Heart left ventricle (tissue), 16 donors: ENCODE measurements around the gene SUGCT. TPM values are rescaled to one million over a fixed set of nuclear protein-coding genes. Genes with fewer than 3 reads are reported as not detected.

Experiments used
- ATAC-seq, 4 donors: fragments of 200-7000 bp; cut with Tn5 transposase; one replicate each; pipeline ENCODE4 v1.9.1; 2020 to 2022; ENCODE audit warnings: moderate library complexity in 4 of 4, mild to moderate bottlenecking in 3 of 4, moderate number of reproducible peaks in 1 of 4
- DNase-seq, 5 donors: peaks; one replicate each; pipeline ENCODE4 v3.0.0-alpha.2; 2020
- H3K27ac ChIP-seq, 12 donors: fragments of 200-600 bp; sonication (generic) in 4 of 12; one replicate each; pipeline versions ENCODE4 v1.5.0 to v1.8.0; 2016 to 2022; ENCODE audit warnings: mild to moderate bottlenecking in 2 of 12
- H3K27me3 ChIP-seq, 9 donors: fragments of 200-600 bp; sonication (generic) in 2 of 9; one replicate each; pipeline versions ENCODE4 v1.5.1 to v1.8.0; 2016 to 2022; ENCODE audit warnings: mild to moderate bottlenecking in 3 of 9
- H3K36me3 ChIP-seq, 9 donors: fragments of 200-600 bp; sonication (generic) in 2 of 9; one replicate each; pipeline versions ENCODE4 v1.5.0 to v1.8.0; 2018 to 2022; ENCODE audit warnings: mild to moderate bottlenecking in 2 of 9
- H3K4me1 ChIP-seq, 12 donors: fragments of 200-600 bp; sonication (generic) in 4 of 12; one replicate each; pipeline versions ENCODE4 v1.5.0 to v1.8.0; 2016 to 2022; ENCODE audit warnings: mild to moderate bottlenecking in 3 of 12
- H3K4me3 ChIP-seq, 12 donors: fragments of 200-600 bp; sonication (generic) in 4 of 12; one replicate each; pipeline versions ENCODE4 v1.5.0 to v1.8.0; 2017 to 2022; ENCODE audit warnings: mild to moderate bottlenecking in 9 of 12, moderate library complexity in 4 of 12
- H3K9me3 ChIP-seq, 12 donors: fragments of 200-600 bp; sonication (generic) in 4 of 12; one replicate each; pipeline versions ENCODE4 v1.5.0 to v1.8.0; 2016 to 2022; ENCODE audit warnings: mild to moderate bottlenecking in 1 of 12
- POLR2A ChIP-seq, 2 donors: fragments of 450-650 bp; IDR thresholded peaks; one replicate each; pipeline ENCODE4 v1.6.1; 2017; ENCODE audit warnings: antibody characterized with exemption in 2 of 2, mild to moderate bottlenecking in 2 of 2, moderate library complexity in 2 of 2
- WGBS, 4 donors: extraction: QIAGEN DNeasy Blood & Tissue Kit in 2 of 4; methylation state at CpG; one replicate each; pipeline versions ENCODE4 v1.1.5 to v1.1.7; 2013 to 2018; 5-methylcytosine and 5-hydroxymethylcytosine counted together
- intact Hi-C, 10 donors: fragments of 100-400 bp; cut with DNase I; formaldehyde crosslinking; loops; one replicate each; pipeline versions ENCODE4 v1.11.1 to v1.14.2; 2022
- polyA plus RNA-seq, 2 donors: library from polyadenylated mRNA; stranded (reverse); fragments of 200-250 nt; gene quantifications; one replicate each; pipeline ENCODE4 v1.2.3, GENCODE V29; 2013
- total RNA-seq, 9 donors: library from RNA; depleted of rRNA in 2 of 9; stranded (reverse); fragments of >200 nt in 2 of 9; fragmentation: NEBNext Ultra II Directional in 3 of 9; extraction: Animal tissue kit (Norgen Biotek cat#: 25700) in 3 of 9; gene quantifications; one replicate each; pipeline versions ENCODE4 v1.1.0 to v1.2.4, GENCODE V29; 2016 to 2023
- TF ChIP-seq, protein P1 (sequence below), 12 donors: fragments of 200-600 bp; sonication (generic) in 4 of 12; IDR thresholded peaks; one replicate each; pipeline versions ENCODE4 v1.5.0 to v1.8.0; 2018 to 2022; ENCODE audit warnings: antibody characterized with exemption in 12 of 12, mild to moderate bottlenecking in 5 of 12
- donor health status: ischemic (EF 13 %, LVEDD 7.1; RV severe dilation, severe dysfunction).
- donor health status: healthy with polysubstance abuse.
- donor health status: DM: no; HTN: yes; CAD: no.
- donor health status: DM: no; HTN: no; CAD: no.
- donor health status: ischemic (EF 25% LVEDD 6.9; RV normal size, moderate dysfunction).
- donor health status: ischemic (EF 25% LVEDD 5.7; RV mildly dilated, moderate dysfunction).
- donor health status: healthy.
- donor health status: DM: yes; HTN: yes; CAD: no.
- donor health status: ischemic (EF 35%, LVEDD 5.7; RV mildly dilated, moderate dysfunction).
- donor health status: nonischemic (EF 11% LVEDD 7.7; RV severe dilation, severe dysfunction).
- donor health status: DM: yes; HTN: yes; CAD: no.
- donor health status: PGD.
- donor health status: ischemic (EF 29% LVEDD 5.4; RV normal size, mild dysfunction).
- donor health status: nonischemic (EF 23%, LVEDD 6.1; RV moderate dilation, normal function).

Gene SUGCT
- total and polyA plus RNA-seq, 11 donors, result 1.4 to 7.6 (median 4.4) TPM

- ATAC-seq, result no peak
These were observed 649.4 kb downstream of the SUGCT start for GRCh38 chr7:40784176-40784575.

GRCh38 chr7:40786909-40787308, 652.1 kb downstream of the SUGCT start:
- 93 to 98% (median 96%) methylated on average over 1 of the region's 1 CpG for whole genome bisulfite sequencing, 4 donors
- H3K27ac ChIP-seq, result no peak overlapping the region
- no peak overlapping the region for H3K4me3 ChIP-seq
- no peak for DNase-seq
- TF ChIP-seq POLR2A (IDR thresholded peaks at IDR 0.05), result no peak
- TF ChIP-seq, protein P1, sequence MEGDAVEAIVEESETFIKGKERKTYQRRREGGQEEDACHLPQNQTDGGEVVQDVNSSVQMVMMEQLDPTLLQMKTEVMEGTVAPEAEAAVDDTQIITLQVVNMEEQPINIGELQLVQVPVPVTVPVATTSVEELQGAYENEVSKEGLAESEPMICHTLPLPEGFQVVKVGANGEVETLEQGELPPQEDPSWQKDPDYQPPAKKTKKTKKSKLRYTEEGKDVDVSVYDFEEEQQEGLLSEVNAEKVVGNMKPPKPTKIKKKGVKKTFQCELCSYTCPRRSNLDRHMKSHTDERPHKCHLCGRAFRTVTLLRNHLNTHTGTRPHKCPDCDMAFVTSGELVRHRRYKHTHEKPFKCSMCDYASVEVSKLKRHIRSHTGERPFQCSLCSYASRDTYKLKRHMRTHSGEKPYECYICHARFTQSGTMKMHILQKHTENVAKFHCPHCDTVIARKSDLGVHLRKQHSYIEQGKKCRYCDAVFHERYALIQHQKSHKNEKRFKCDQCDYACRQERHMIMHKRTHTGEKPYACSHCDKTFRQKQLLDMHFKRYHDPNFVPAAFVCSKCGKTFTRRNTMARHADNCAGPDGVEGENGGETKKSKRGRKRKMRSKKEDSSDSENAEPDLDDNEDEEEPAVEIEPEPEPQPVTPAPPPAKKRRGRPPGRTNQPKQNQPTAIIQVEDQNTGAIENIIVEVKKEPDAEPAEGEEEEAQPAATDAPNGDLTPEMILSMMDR (IDR thresholded peaks at IDR 0.05), result no peak
- H3K9me3 ChIP-seq, result no peaks in the 10 kb centered on the region
- no peak for ATAC-seq
- H3K36me3 ChIP-seq, result no peaks in the 10 kb centered on the region
- peaks cover 0 to 8% (median 0%) of the 10 kb centered on the region in 12 donors for H3K4me1 ChIP-seq
- intact Hi-C loops, result no loop called here
- H3K27me3 ChIP-seq, result no peaks in the 10 kb centered on the region

More at GRCh38 chr7:40784176-40784575, 649.4 kb downstream of the SUGCT start:
- DNase-seq, result no peak
- no peaks in the 10 kb centered on the region for H3K27me3 ChIP-seq
- H3K4me3 ChIP-seq, result no peak overlapping the region
- no peaks in the 10 kb centered on the region for H3K36me3 ChIP-seq
- H3K4me1 ChIP-seq, result peaks cover 0 to 25% (median 10%) of the 10 kb centered on the region in 12 donors
- WGBS, 4 donors, result 37 to 51% (median 46%) methylated on average over 2 of the region's 2 CpGs
- no peaks in the 10 kb centered on the region for H3K9me3 ChIP-seq
- no peak for TF ChIP-seq POLR2A (IDR thresholded peaks at IDR 0.05)
- TF ChIP-seq, protein P1 (IDR thresholded peaks at IDR 0.05), result no peak
- H3K27ac ChIP-seq, result no peak overlapping the region
- intact Hi-C loops, result no loop called here

GRCh38 chr7:40793132-40793531, 658.3 kb downstream of the SUGCT start:
- TF ChIP-seq, protein P1 (IDR thresholded peaks at IDR 0.05), result no peak
- no peak for TF ChIP-seq POLR2A (IDR thresholded peaks at IDR 0.05)
- ATAC-seq (no peak), DNase-seq (no peak)
- H3K4me1 ChIP-seq, result peaks cover 0 to 6% (median 0%) of the 10 kb centered on the region in 12 donors
- intact Hi-C loops, result no loop called here
- H3K9me3 ChIP-seq, result no peaks in the 10 kb centered on the region
- no peaks in the 10 kb centered on the region for H3K27me3 ChIP-seq
- no peaks in the 10 kb centered on the region for H3K36me3 ChIP-seq
- no peak overlapping the region for H3K4me3 ChIP-seq
- 89 to 95% (median 91%) methylated on average over 3 of the region's 3 CpGs for WGBS, 4 donors
- no peak overlapping the region for H3K27ac ChIP-seq

GRCh38 chr7:40795607-40796006, 660.8 kb downstream of the SUGCT start:
- TF ChIP-seq, protein P1 (IDR thresholded peaks at IDR 0.05), result no peak
- no peak for TF ChIP-seq POLR2A (IDR thresholded peaks at IDR 0.05)
- no peaks in the 10 kb centered on the region for H3K27me3 ChIP-seq
- DNase-seq (no peak), ATAC-seq (no peak)
- H3K36me3 ChIP-seq, result no peaks in the 10 kb centered on the region
- 67 to 77% (median 73%) methylated on average over 1 of the region's 1 CpG for WGBS, 4 donors
- H3K9me3 ChIP-seq, result no peaks in the 10 kb centered on the region
- intact Hi-C loops, result no loop called here
- H3K4me1 ChIP-seq, result peaks cover 0 to 7% (median 0%) of the 10 kb centered on the region in 12 donors
- no peak overlapping the region for H3K27ac ChIP-seq
- no peak overlapping the region for H3K4me3 ChIP-seq
